Measurements from ENCODE around the gene UQCC2. TPM values are rescaled to one million over a fixed set of nuclear protein-coding genes. Genes with fewer than 3 reads are reported as not detected.

Gene UQCC2
- total and polyA plus RNA-seq, 12 donors = 7.4 to 214 (median 72.9) TPM

DNA sequence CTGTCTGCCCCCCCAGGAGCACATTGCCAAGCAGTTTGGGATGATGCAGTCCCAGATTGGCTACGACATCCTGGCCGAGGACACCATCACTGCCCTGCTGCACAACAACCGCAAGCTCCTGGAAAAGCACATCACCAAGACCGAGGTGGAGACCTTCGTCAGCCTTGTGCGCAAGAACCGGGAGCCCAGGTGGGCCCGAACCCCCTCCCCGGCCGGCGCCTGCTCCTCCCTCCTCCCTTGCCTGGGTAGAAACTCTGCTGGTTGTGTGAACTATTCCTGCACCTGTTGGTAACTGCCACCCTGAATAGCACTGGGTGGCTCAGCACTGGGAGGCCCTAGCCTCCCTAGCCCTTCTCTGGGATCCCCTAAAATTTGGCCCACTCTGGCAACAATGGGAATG, 43.7 kb downstream of the UQCC2 start:
- no peak overlapping the region for H3K4me3 ChIP-seq
- H3K4me1 ChIP-seq (replicated peaks in 1 of 2) = no peaks in the 10 kb centered on the region
- H3K27me3 ChIP-seq = no peaks in the 10 kb centered on the region
- no peaks in the 10 kb centered on the region for H3K9me3 ChIP-seq (replicated peaks in 1 of 3)
- no peaks in the 10 kb centered on the region for H3K36me3 ChIP-seq (replicated peaks in 1 of 2)
- WGBS, 4 donors = 91 to 97% (median 97%) methylated on average over 11 of the region's 11 CpGs; no CpG with 5 or more reads in 1 of the 4 donors
- intact Hi-C loops (cut with DNase I) = no loop called here
- DNase-seq = no peak
- no peak overlapping the region for H3K27ac ChIP-seq
- no peak for TF ChIP-seq POLR2A (IDR thresholded peaks at IDR 0.05)
- TF ChIP-seq, protein P1, sequence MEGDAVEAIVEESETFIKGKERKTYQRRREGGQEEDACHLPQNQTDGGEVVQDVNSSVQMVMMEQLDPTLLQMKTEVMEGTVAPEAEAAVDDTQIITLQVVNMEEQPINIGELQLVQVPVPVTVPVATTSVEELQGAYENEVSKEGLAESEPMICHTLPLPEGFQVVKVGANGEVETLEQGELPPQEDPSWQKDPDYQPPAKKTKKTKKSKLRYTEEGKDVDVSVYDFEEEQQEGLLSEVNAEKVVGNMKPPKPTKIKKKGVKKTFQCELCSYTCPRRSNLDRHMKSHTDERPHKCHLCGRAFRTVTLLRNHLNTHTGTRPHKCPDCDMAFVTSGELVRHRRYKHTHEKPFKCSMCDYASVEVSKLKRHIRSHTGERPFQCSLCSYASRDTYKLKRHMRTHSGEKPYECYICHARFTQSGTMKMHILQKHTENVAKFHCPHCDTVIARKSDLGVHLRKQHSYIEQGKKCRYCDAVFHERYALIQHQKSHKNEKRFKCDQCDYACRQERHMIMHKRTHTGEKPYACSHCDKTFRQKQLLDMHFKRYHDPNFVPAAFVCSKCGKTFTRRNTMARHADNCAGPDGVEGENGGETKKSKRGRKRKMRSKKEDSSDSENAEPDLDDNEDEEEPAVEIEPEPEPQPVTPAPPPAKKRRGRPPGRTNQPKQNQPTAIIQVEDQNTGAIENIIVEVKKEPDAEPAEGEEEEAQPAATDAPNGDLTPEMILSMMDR (IDR thresholded peaks at IDR 0.05) = no peak

DNA sequence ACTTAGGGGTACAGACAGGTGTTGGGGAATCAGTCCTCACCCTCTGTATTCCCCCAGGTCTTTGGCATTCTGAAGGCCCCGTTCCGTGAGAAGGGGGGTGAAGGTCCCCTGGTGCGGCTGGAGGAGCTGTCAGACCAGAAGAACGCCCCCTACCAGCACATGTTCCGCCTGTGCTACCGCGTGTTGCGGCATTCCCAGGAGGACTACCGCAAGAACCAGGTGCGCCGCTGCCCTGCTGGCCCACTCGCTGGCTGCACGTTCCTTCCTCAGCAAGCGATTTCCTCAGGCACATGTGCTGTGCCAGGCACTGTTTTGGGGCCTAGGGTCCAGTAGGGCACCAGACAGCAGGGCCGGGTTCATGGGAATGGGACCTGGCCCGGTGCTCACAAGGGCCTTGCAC, 44.4 kb downstream of the UQCC2 start:
- intact Hi-C loops (cut with DNase I) = no loop called here
- no peak overlapping the region for H3K27ac ChIP-seq
- H3K4me1 ChIP-seq (replicated peaks in 1 of 2) = no peaks in the 10 kb centered on the region
- TF ChIP-seq POLR2A (IDR thresholded peaks at IDR 0.05) = no peak
- TF ChIP-seq, protein P1 (IDR thresholded peaks at IDR 0.05) = no peak
- WGBS, 4 donors = 94 to 97% (median 96%) methylated on average over 12 to 16 of the region's 16 CpGs
- DNase-seq = no peak
- no peaks in the 10 kb centered on the region for H3K36me3 ChIP-seq (replicated peaks in 1 of 2)
- H3K27me3 ChIP-seq = no peaks in the 10 kb centered on the region
- no peak overlapping the region for H3K4me3 ChIP-seq
- H3K9me3 ChIP-seq (replicated peaks in 1 of 3) = no peaks in the 10 kb centered on the region

DNA sequence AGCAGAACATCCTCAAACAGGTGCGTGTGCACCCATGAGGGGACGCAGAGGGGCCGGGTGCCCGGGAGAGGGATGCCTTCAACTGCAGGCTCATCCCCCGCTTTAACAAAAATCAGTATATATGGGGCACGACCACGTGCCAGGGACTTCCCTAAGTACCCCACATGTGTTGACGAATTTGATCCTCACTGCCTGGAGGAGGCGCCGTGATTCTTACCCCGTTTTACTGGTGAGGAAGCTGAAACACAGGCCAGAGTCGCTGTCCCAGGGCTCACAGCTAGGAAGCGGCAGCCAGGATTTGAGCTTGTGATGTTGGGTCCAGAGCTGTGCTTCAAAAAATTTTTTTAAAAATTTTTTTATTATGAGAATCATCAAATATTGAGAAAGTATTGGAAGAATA, 45.5 kb downstream of the UQCC2 start:
- TF ChIP-seq POLR2A (IDR thresholded peaks at IDR 0.05) = no peak
- TF ChIP-seq, protein P1 (IDR thresholded peaks at IDR 0.05) = no peak
- intact Hi-C loops (cut with DNase I) = no loop called here
- Histone ChIP-seq H3K4me1 (replicated peaks in 1 of 2) (no peaks in the 10 kb centered on the region), H3K36me3 (replicated peaks in 1 of 2) (no peaks in the 10 kb centered on the region), H3K4me3 (no peak overlapping the region), H3K9me3 (replicated peaks in 1 of 3) (no peaks in the 10 kb centered on the region), H3K27ac (no peak overlapping the region), H3K27me3 (no peaks in the 10 kb centered on the region)
- DNase-seq = no peak
- 85 to 95% (median 88%) methylated on average over 13 of the region's 13 CpGs for WGBS, 4 donors

DNA sequence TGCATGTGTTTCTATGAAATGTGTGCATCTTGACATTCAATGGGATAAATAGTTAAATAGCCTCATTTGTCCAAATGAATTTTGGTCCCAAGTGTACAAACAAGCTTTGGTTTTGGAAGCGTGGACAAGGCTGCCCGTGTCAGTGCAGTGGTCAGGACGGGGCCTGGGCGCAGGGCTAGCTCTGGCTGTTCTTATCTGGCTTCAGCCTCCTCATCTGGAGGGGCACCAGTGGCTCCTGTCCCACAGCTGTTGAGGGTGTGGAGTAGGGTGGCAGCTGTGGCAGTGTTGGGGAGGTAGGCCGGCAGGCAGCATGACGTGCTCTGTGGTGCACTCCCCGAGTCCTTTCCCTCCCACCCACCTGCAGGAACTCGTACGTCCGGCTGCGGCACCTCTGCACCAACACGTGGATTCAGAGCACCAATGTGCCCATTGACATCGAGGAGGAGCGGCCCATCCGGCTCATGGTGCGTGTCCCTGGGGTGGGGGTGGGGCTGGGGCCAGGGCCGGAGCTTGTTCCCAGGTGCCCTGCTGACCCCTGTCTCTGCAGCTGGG, 46.9 kb downstream of the UQCC2 start:
- TF ChIP-seq, protein P1 (IDR thresholded peaks at IDR 0.05) = no peak
- no peak for TF ChIP-seq POLR2A (IDR thresholded peaks at IDR 0.05)
- Histone ChIP-seq H3K27ac (no peak overlapping the region), H3K4me3 (no peak overlapping the region), H3K36me3 (replicated peaks in 1 of 2) (no peaks in the 10 kb centered on the region), H3K9me3 (replicated peaks in 1 of 3) (no peaks in the 10 kb centered on the region), H3K4me1 (replicated peaks in 1 of 2) (no peaks in the 10 kb centered on the region), H3K27me3 (no peaks in the 10 kb centered on the region)
- no peak for DNase-seq
- 90 to 94% (median 92%) methylated on average over 7 to 17 of the region's 17 CpGs for WGBS, 4 donors
- intact Hi-C loops (cut with DNase I) = no loop called here
